NCI-H1694 (cell line): ENCODE measurements around the gene CYTH4.
A peak's percentile ranks its signal among the peaks of the same experiment; 100 is the strongest.
"Not testable (repeated sequence)": the region's sequence is repeated elsewhere in the genome, so short reads cannot be mapped to it uniquely, and the experiment has no call there.

Experiments used
- DNase-seq: peaks from one replicate; lab custom pipeline; 2025; lab: John Stamatoyannopoulos, UW

The CYTH4 gene

DNA sequence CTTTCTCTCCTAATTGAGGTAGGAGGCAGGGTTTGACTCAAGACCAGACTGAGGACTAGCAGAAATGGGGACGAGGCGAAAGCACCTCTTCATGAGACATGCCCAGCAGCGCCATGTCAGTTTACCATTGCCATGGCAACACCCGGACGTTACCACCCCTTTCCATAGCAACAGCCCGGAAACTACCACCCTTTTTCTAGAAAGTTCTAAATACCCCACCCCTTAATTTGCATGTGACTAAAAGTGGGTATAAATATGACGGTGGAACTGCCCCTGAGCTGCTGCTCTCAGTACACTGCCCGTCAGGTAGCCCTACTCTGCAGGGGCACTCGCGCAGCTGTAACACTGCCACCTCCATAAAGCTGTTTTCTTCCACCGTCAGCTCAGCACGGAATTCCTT is 32.3 kb upstream of the CYTH4 start:
- DNase-seq = no peak

- DNase-seq = not testable (repeated sequence)
Observed at GRCh38 chr22:37251836-37252235, 30.5 kb upstream of the CYTH4 start.

DNA sequence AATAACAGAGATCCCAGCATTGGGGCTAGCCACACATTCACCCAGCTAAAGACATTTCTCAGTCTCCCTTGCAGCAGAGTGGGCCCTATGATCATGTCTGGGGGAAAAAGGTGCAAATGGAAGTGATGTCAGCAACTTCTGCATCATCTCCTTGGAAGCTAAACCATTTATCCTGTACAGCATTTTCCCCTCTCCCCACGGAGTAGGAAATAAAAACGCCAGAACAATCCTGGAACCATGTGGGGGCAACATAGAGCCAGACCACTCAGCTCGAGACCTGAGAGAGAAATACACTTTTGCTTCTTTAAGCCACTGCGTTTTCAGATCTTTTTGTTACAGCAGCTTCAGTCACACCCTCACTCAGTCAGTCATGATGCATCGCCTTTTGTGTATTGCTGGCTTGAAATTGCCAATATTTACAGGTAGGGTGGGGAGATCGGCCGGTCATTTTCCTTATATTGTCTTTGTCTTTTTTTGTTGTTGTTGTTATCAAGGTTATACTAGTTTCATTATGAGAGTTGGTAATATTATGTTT is 29.1 kb upstream of the CYTH4 start:
- DNase-seq = no peak

- no peak for DNase-seq
Observed at GRCh38 chr22:37254209-37254866, 28.0 kb upstream of the CYTH4 start.

DNA sequence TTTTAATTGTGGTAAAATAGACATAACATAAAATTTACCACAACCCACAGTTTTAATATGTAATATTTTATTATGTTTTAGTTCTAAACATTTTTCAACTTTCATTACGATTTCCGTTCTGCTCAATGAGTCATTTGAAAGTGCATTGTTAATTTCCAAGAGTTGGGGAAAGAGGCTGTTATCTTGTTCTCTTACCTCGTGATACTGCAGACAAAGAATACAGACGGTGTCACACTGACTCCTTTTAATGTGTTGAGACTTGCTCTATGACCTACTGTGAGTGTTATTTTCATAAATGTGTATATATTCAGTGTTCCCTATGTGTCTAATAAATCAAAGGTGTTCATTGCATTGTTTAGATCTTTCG is 27.5 kb upstream of the CYTH4 start:
- DNase-seq = no peak

DNA sequence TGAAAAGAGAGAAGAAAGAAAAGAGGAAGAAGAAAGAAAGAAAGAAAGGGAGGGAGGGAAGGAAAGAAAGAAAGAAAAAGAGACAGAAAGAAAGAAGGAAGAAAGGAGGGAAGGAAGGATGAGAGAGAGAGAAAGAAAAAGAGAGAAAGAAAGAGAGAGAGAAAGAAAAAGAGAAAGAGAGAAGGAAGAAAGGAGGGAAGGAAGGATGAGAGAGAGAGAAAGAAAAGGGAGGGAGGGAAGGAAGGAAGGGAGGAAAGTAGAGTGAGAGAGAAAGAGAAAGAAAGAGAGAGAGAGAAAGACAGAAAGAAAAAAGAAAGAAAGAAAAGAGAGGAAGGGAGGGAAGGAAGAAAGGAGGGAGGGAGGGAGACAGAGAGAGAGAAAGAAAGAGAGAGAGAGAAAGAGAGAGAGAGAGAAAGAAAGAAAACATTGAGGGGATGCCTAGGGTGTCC is 26.7 kb upstream of the CYTH4 start:
- DNase-seq = no peak

DNA sequence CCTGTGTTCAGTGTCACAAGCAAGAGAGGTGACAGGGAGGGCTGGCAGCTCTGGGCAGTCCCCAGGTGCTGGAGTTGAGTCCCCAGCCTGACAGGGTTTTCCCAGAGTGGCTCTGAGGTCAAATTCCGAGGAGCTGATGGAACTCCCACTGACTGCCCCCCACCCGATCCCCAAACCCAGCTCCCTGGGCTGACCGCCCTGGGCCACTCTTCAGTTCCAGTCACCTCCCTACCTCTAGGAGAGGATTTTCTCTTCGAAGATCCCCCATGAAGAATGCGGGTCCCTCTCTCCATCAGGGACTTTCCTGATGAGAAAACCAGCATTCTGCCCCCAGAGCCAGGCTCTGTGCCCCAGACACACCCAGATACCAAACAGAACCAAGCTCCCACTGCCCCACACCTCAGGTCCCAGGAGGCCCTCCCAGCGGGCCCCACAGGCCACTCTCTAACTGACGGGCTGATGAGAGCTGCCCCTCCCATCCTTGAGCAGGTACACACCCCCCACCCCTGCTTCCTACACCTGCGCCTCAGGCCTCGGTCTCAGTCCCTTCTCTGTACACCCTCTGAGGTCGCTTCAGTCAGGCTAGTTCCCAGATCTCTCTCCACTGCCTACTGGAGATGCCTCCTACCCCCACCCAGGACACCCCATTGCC is 26.1 kb upstream of the CYTH4 start:
- DNase-seq = no peak

GRCh38 chr22:37258005-37258752 is 24.1 kb upstream of the CYTH4 start:
- no peak for DNase-seq

GRCh38 chr22:37258753-37259401 is 23.4 kb upstream of the CYTH4 start:
- no peak for DNase-seq

DNA sequence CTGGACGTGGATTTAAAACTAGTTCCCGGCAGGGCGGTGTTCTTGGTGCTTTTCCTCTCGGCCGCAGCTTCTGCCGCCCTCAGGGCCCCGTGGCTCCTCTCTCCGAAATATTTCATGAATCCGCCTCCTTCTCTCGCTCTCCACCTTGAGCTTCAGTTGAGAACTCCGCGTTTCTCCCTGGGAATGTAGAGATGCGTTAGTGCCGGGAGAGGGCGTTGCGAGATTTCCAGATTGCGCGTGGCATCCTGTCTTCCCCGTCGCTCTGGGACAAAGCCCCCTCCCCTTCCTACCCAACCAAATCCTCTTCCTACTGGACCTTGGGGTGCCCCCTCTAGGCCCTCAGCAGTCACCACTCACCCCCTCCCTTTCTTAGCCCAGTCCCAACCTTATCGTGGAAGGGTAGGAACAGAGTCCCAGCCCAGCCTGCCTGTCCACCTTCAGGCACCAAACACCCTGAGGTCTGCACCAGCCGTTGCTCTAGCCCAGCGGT is 22.7 kb upstream of the CYTH4 start:
- DNase-seq = no peak

GRCh38 chr22:37260155-37260795 is 22.0 kb upstream of the CYTH4 start:
- DNase-seq = no peak

DNA sequence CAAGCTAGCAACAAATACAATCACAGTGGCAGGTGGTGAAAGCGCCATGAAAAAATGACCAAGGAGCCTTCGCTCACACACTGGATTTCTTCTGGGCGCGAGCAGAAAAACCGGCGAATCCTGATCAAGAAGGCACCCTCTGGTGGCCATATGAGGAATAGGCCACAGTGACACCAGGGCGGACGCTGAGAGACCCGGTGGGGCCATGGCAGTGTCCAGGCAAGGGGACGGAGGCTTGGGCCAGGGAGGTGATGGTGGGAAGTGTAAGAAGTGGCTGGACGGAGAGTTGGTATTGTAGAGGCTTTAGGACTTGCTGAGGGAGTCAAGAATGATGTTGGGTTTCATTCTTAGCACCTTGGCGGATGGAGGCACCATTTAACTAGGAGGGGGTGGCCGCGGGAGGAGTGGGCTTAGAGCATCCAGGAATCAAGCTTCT is 21.4 kb upstream of the CYTH4 start:
- peak; percentile 33 for DNase-seq

- no peak for DNase-seq
Observed at GRCh38 chr22:37262346-37262745, 20.0 kb upstream of the CYTH4 start.

- no peak for DNase-seq
Observed at GRCh38 chr22:37263966-37264887, 18.1 kb upstream of the CYTH4 start.

GRCh38 chr22:37266581-37267134 is 15.7 kb upstream of the CYTH4 start:
- no peak for DNase-seq

GRCh38 chr22:37267135-37267587 is 15.1 kb upstream of the CYTH4 start:
- peak; percentile 28 for DNase-seq

DNA sequence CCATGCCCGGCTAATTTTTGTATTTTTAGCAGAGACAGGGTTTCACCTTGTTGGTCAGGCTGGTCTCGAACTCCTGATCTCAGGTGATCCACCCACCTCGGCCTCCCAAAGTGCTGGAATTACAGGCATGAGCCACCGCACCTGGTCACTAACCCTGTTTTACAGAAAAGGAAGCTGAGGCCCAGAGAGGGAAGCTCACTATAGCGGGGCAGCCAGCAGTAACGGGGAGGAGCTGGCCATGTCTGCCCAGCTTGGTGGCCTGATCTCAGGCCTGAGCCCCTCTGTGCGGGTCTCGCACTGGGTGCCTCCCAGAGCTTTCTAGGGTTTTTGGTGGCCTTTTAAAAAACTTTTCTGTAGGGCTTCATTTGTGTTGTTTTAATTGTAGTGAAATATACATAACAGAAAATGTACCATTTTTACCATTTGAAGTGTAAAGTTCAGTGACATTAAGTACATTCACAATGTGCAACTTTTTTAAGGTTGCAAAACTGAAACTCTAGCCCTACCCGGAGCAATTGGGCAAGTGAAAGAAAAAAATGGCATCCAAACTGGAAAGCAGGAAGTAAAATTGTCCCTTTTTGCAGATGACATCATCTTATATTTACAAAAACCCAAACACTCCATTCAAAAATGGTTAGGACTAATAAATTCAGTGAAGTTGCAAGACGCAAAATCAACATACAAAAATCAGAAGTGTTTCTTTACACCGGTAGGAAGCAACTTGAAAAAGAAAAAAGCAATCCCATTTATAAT is 14.5 kb upstream of the CYTH4 start:
- no peak for DNase-seq

- DNase-seq = no peak
Observed at GRCh38 chr22:37269936-37270678, 12.2 kb upstream of the CYTH4 start.
